GM21381 (cell line): Measurements from ENCODE around the gene ADORA1.

ENCODE experiments used
- ATAC-seq: cut with Tn5 transposase; IDR thresholded peaks from one replicate; pipeline ENCODE4 v1.9.1; 2021; ENCODE audit warnings: mild to moderate bottlenecking, moderate library complexity; ENCODE audit not compliant: unreplicated experiment

ADORA1 gene

GRCh38 chr1:203171341-203172183 is 44.0 kb downstream of the ADORA1 start:
- ATAC-seq = no peak

GRCh38 chr1:203172184-203173010 is 44.9 kb downstream of the ADORA1 start:
- no peak for ATAC-seq

GRCh38 chr1:203173011-203173555 is 45.6 kb downstream of the ADORA1 start:
- no peak for ATAC-seq

GRCh38 chr1:203173566-203173965 is 46.0 kb downstream of the ADORA1 start:
- ATAC-seq = peak; percentile 81

- no peak for ATAC-seq
These were observed 46.9 kb downstream of the ADORA1 start for GRCh38 chr1:203174324-203174985.

- no peak for ATAC-seq
These were observed 47.8 kb downstream of the ADORA1 start, which contains the start of gene MYBPH for GRCh38 chr1:203175237-203175826. MYBPH (minus strand) TSS chr1:203175826; CDS start chr1:203175755, 71 bp downstream.

GRCh38 chr1:203175827-203176241 is 48.3 kb downstream of the ADORA1 start:
- ATAC-seq = no peak

GRCh38 chr1:203176273-203177035 is 48.9 kb downstream of the ADORA1 start:
- ATAC-seq = no peak

GRCh38 chr1:203177036-203177405 is 49.5 kb downstream of the ADORA1 start:
- ATAC-seq = no peak

GRCh38 chr1:203177470-203178039 is 50.0 kb downstream of the ADORA1 start:
- ATAC-seq = no peak

GRCh38 chr1:203178083-203178482 is 50.6 kb downstream of the ADORA1 start:
- no peak for ATAC-seq

GRCh38 chr1:203178821-203179666 is 51.5 kb downstream of the ADORA1 start:
- no peak for ATAC-seq

- ATAC-seq = no peak
These were observed 52.1 kb downstream of the ADORA1 start for GRCh38 chr1:203179667-203180005.

GRCh38 chr1:203180611-203181330 is 53.2 kb downstream of the ADORA1 start:
- no peak for ATAC-seq

GRCh38 chr1:203181586-203182386 is 54.3 kb downstream of the ADORA1 start:
- no peak for ATAC-seq

GRCh38 chr1:203182387-203182953 is 54.9 kb downstream of the ADORA1 start:
- no peak for ATAC-seq

- no peak for ATAC-seq
These were observed 56.3 kb downstream of the ADORA1 start for GRCh38 chr1:203183828-203184227.
